ENCODE measurements around the gene KCNMA1. TPM values are rescaled to one million over a fixed set of nuclear protein-coding genes. Genes with fewer than 3 reads are reported as not detected.
A peak's percentile ranks its signal among the peaks of the same experiment; 100 is the strongest.

Gene KCNMA1
- total RNA-seq, 1 experiment from 2014 or later: 143 TPM

DNA sequence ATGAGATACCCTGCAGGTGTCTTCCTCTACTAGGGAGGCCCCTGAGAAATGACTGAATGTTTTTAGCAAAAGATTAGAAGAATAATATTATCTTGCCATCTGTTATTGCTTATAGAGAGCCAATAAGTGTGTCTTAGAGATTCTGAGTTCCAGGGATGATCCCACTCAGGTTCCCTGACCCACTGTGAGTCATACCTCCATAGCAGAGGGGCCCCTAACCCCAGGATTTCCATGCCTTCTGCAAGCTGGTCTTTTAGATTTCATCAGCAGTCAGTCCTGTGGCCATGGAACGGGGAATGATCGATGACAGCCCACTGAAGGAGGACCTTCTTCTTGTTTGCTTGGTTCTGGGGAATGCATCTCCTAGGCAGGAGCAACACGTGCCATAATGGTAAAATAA, 333.4 kb downstream of the KCNMA1 start:
- H3K4me1 ChIP-seq (ENCODE audit: insufficient read depth, low read length): peaks cover 36% of the 10 kb centered on the region
- no peaks in the 10 kb centered on the region for H3K27me3 ChIP-seq (ENCODE audit: low read length)
- H3K9me2 ChIP-seq (replicated peaks; ENCODE audit: low read length): peaks cover 6% of the 10 kb centered on the region; the same call in 1 of the 2 replicates
- no peak for TF ChIP-seq CTCF (conservative IDR thresholded peaks at IDR 0.05; ENCODE audit: low read depth, low read length)
- TF ChIP-seq EZH2phosphoT487 (IDR thresholded peaks at IDR 0.05; ENCODE audit: borderline replicate concordance, low read length): no peak
- no peak for TF ChIP-seq EZH2 (IDR thresholded peaks at IDR 0.05; ENCODE audit: low read length, unreplicated experiment)
- H3F3A ChIP-seq (ENCODE audit: low read length, unreplicated experiment): no peaks in the 10 kb centered on the region
- POLR2A ChIA-PET (ENCODE audit: unreplicated experiment): no interaction called here
- intact Hi-C loops (cut with micrococcal nuclease): loop anchor here (2.0 to 10.0 kb wide), 3 partner anchors 47 to 259 kb away; no protein-coding TSS in a partner anchor
- H3K4me2 ChIP-seq (ENCODE audit: low read length): no peak overlapping the region
- no TSS peak for BruUV-seq (replicated peaks)
- CTCF ChIA-PET: no interaction called here
- 0 out of 2 replicates have a peak, but pooled peaks cover 5% of the 10 kb centered on the region for H3K79me2 ChIP-seq (ENCODE audit: low read length)
- H2AFZ ChIP-seq (ENCODE audit: low read length): no peak overlapping the region
- no peaks in the 10 kb centered on the region for H3K9me3 ChIP-seq (ENCODE audit: low read length)
- H3K4me3 ChIP-seq (ENCODE audit: low read length): no peak overlapping the region
- H3K36me3 ChIP-seq (ENCODE audit: low read depth, low read length): no peaks in the 10 kb centered on the region
- H4K20me1 ChIP-seq (ENCODE audit: low read length): peaks cover 9% of the 10 kb centered on the region
- DNase-seq: no peak
- H3K27ac ChIP-seq (ENCODE audit: low read length): no peak overlapping the region
- no peak for ATAC-seq
- no peak overlapping the region for H3K9ac ChIP-seq (ENCODE audit: low read length)

GRCh38 chr10:77301305-77301730, 336.3 kb downstream of the KCNMA1 start:
- Histone ChIP-seq H3K36me3 (ENCODE audit: low read depth, low read length) (no peaks in the 10 kb centered on the region), H3K9me2 (replicated peaks; ENCODE audit: low read length) (no peaks in the 10 kb centered on the region; the same call in 1 of the 2 replicates), H4K20me1 (ENCODE audit: low read length) (peaks cover 9% of the 10 kb centered on the region), H3K9me3 (ENCODE audit: low read length) (no peaks in the 10 kb centered on the region), H3K79me2 (ENCODE audit: low read length) (0 out of 2 replicates have a peak, but pooled peaks cover 5% of the 10 kb centered on the region), H3K4me3 (ENCODE audit: low read length) (no peak overlapping the region), H3F3A (ENCODE audit: low read length, unreplicated experiment) (no peaks in the 10 kb centered on the region), H3K9ac (ENCODE audit: low read length) (no peak overlapping the region), H3K27ac (ENCODE audit: low read length) (no peak overlapping the region), H3K27me3 (ENCODE audit: low read length) (no peaks in the 10 kb centered on the region), H3K4me1 (ENCODE audit: insufficient read depth, low read length) (peaks cover 34% of the 10 kb centered on the region), H3K4me2 (ENCODE audit: low read length) (no peak overlapping the region), H2AFZ (ENCODE audit: low read length) (no peak overlapping the region)
- peak; percentile 96 for DNase-seq
- 0 out of 2 replicates have a peak, but pooled peaks have one; percentile 1 for ATAC-seq
- CTCF ChIA-PET: interaction anchor here (0.6 to 0.7 kb wide), 2 partner anchors 86 to 89 kb away, joined by 3 read pairs; no protein-coding TSS in a partner anchor
- TF ChIP-seq EZH2phosphoT487 (IDR thresholded peaks at IDR 0.05; ENCODE audit: borderline replicate concordance, low read length) (no peak), CTCF (conservative IDR thresholded peaks at IDR 0.05; ENCODE audit: low read depth, low read length) (no peak), EZH2 (IDR thresholded peaks at IDR 0.05; ENCODE audit: low read length, unreplicated experiment) (no peak)
- no TSS peak for BruUV-seq (replicated peaks)
- intact Hi-C loops (cut with micrococcal nuclease): loop anchor here (10.0 kb wide), 1 partner anchor 257 kb away; no protein-coding TSS in a partner anchor
- POLR2A ChIA-PET (ENCODE audit: unreplicated experiment): interaction anchor here (0.6 kb wide), 2 partner anchors 106 to 336 kb away, joined by 3 to 4 read pairs; partner anchors contain the start of gene KCNMA1

Data from PC-3 (cell line).